GM21360 (cell line): ENCODE results near the gene SLC9A8.
A peak's percentile ranks its signal among the peaks of the same experiment; 100 is the strongest.

Experiments
- ATAC-seq: cut with Tn5 transposase; IDR thresholded peaks from one replicate; pipeline ENCODE4 v1.9.1; 2021; ENCODE audit warnings: mild to moderate bottlenecking, moderate library complexity; ENCODE audit not compliant: unreplicated experiment

The SLC9A8 gene

GRCh38 chr20:49811825-49812506 lies 662 bp upstream of the SLC9A8 start:
- ATAC-seq, result peak; percentile 6

- ATAC-seq, result no peak
Measured at GRCh38 chr20:49813305-49813974, 812 bp downstream of the SLC9A8 start.

- ATAC-seq, result no peak
Measured at GRCh38 chr20:49814057-49814694, 1.5 kb downstream of the SLC9A8 start.

- no peak for ATAC-seq
Measured at GRCh38 chr20:49818816-49819215, 6.2 kb downstream of the SLC9A8 start.

- ATAC-seq, result no peak
Measured at GRCh38 chr20:49819702-49820101, 7.1 kb downstream of the SLC9A8 start.

- no peak for ATAC-seq
Measured at GRCh38 chr20:49821381-49821780, 8.8 kb downstream of the SLC9A8 start.

- no peak for ATAC-seq
Measured at GRCh38 chr20:49821870-49822331, 9.3 kb downstream of the SLC9A8 start.

GRCh38 chr20:49823152-49823847 lies 10.7 kb downstream of the SLC9A8 start:
- no peak for ATAC-seq

- no peak for ATAC-seq
Measured at GRCh38 chr20:49824206-49824605, 11.6 kb downstream of the SLC9A8 start.

- ATAC-seq, result no peak
Measured at GRCh38 chr20:49825521-49826033, 12.9 kb downstream of the SLC9A8 start.

GRCh38 chr20:49831022-49831769 lies 18.6 kb downstream of the SLC9A8 start:
- ATAC-seq, result no peak

- ATAC-seq, result no peak
Measured at GRCh38 chr20:49831770-49832631, 19.4 kb downstream of the SLC9A8 start.

- no peak for ATAC-seq
Measured at GRCh38 chr20:49832632-49833327, 20.2 kb downstream of the SLC9A8 start.

- ATAC-seq, result no peak
Measured at GRCh38 chr20:49833483-49833882, 20.9 kb downstream of the SLC9A8 start.

- ATAC-seq, result no peak
Measured at GRCh38 chr20:49835031-49835430, 22.4 kb downstream of the SLC9A8 start.

- no peak for ATAC-seq
Measured at GRCh38 chr20:49838546-49838945, 25.9 kb downstream of the SLC9A8 start.

GRCh38 chr20:49843139-49843538 lies 30.5 kb downstream of the SLC9A8 start:
- no peak for ATAC-seq

- ATAC-seq, result no peak
Measured at GRCh38 chr20:49843770-49844380, 31.2 kb downstream of the SLC9A8 start.

- ATAC-seq, result no peak
Measured at GRCh38 chr20:49845060-49845459, 32.4 kb downstream of the SLC9A8 start.
